Cardiac muscle cell (in vitro differentiated cells and primary cell): ENCODE measurements around the gene DNAH12. TPM values are rescaled to one million over a fixed set of nuclear protein-coding genes. Genes with fewer than 3 reads are reported as not detected.
A peak's percentile ranks its signal among the peaks of the same experiment; 100 is the strongest.

Experiments
- DNase-seq, 2 donors: peaks; one replicate each; pipeline versions ENCODE4 v3.0.0 to v3.0.0-alpha.2; 2010 to 2017; ENCODE audit warnings: low read depth in 1 of 2, low spot score in 1 of 2
- H3K27ac ChIP-seq: fragments of 200-600 bp; sonication (generic); 2 replicates; pipeline ENCODE4 v1.5.1; 2016
- H3K27me3 ChIP-seq: fragments of 200-600 bp; sonication (generic); 2 replicates; pipeline ENCODE4 v1.6.0; 2016; ENCODE audit warnings: control low read depth
- H3K36me3 ChIP-seq: fragments of 200-600 bp; sonication (generic); 2 replicates; pipeline ENCODE4 v1.5.1; 2016; ENCODE audit warnings: control low read depth
- H3K4me1 ChIP-seq: fragments of 200-600 bp; sonication (generic); 2 replicates; pipeline ENCODE4 v1.8.1; 2017; ENCODE audit warnings: low read depth, mild to moderate bottlenecking, mixed run types
- H3K4me3 ChIP-seq: fragments of 200-600 bp; sonication (generic); 2 replicates; pipeline ENCODE4 v1.5.1; 2016; ENCODE audit warnings: mild to moderate bottlenecking
- H3K9me3 ChIP-seq: fragments of 200-600 bp; sonication (generic); 2 replicates; pipeline ENCODE4 v1.5.1; 2017; ENCODE audit warnings: low read depth, mild to moderate bottlenecking, control low read depth
- CTCF ChIP-seq: IDR thresholded peaks from 2 replicates; pipeline ENCODE4 v1.5.1; 2012; ENCODE audit warnings: low read depth, mild to moderate bottlenecking, low read length
- polyA plus RNA-seq: library from polyadenylated mRNA; unstranded; fragments of >200 nt; fragmentation: Nextera tagmentation; extraction: Ambion mirVana; gene quantifications from 2 replicates; pipeline ENCODE4 v1.2.1, GENCODE V29; 2016
- total RNA-seq: library from RNA; depleted of rRNA; stranded (reverse); fragments of >200 nt; gene quantifications from 2 replicates; pipeline ENCODE4 v1.2.3, GENCODE V29; 2016

Gene DNAH12
- total and polyA plus RNA-seq, 2 experiments from 2014 or later, result 0.57 to 0.71 TPM

DNA sequence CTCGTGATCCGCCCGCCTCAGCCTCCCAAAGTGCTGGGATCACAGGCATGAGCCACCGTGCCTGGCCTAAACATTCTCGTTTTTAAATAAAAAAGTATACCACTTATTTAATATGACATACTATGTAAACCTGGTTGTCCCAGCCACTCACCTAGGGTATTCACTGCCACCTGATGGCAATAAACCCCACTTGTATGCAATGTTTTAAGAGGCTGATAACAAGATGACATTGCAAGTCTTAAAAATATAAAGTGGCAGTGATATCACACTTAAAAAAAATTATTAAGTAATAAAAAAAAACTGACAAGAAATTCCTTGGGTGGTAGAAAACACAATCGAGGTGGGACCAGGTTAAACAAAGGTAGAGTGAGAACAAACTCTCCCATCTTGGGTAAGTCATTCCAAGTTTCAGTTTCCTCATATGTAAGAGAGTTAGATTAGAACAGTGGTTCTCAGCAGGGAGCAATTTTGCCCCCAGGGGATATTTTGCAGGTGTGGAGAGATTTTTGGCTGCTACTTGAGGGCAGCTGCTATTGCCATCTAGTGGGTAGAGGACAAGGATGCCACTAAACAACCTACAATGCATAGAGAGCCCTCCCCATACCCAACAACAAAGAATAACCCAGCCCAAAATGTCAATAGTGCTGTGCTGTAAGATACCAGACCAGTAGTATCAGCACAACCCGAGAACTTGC is 38.5 kb upstream of the DNAH12 start:
- H3K4me1 ChIP-seq, result peaks cover 10% of the 10 kb centered on the region
- peak overlapping the region; percentile 37 for H3K27ac ChIP-seq
- H3K4me3 ChIP-seq, result no peak overlapping the region
- peaks cover 39% of the 10 kb centered on the region for H3K36me3 ChIP-seq
- DNase-seq, result no peak
- TF ChIP-seq CTCF, result peak; percentile 18
- H3K9me3 ChIP-seq, result no peaks in the 10 kb centered on the region
- no peaks in the 10 kb centered on the region for H3K27me3 ChIP-seq

- Histone ChIP-seq H3K4me1 (no peaks in the 10 kb centered on the region), H3K9me3 (no peaks in the 10 kb centered on the region), H3K4me3 (no peak overlapping the region), H3K27me3 (no peaks in the 10 kb centered on the region), H3K27ac (no peak overlapping the region), H3K36me3 (peaks cover 67% of the 10 kb centered on the region)
- no peak for TF ChIP-seq CTCF
- no peak for DNase-seq
Observed at GRCh38 chr3:57577801-57578200, 33.7 kb upstream of the DNAH12 start.

- DNase-seq, result no peak
- Histone ChIP-seq H3K4me3 (no peak overlapping the region), H3K4me1 (no peaks in the 10 kb centered on the region), H3K27ac (peak overlapping the region; percentile 58), H3K27me3 (no peaks in the 10 kb centered on the region), H3K36me3 (peaks cover 69% of the 10 kb centered on the region), H3K9me3 (no peaks in the 10 kb centered on the region)
- TF ChIP-seq CTCF, result no peak
Observed at GRCh38 chr3:57575966-57576626, 32.0 kb upstream of the DNAH12 start.

- DNase-seq, result no peak
- no peak overlapping the region for H3K4me3 ChIP-seq
- peaks cover 57% of the 10 kb centered on the region for H3K36me3 ChIP-seq
- H3K27me3 ChIP-seq, result no peaks in the 10 kb centered on the region
- no peak for TF ChIP-seq CTCF
- no peaks in the 10 kb centered on the region for H3K9me3 ChIP-seq
- no peak overlapping the region for H3K27ac ChIP-seq
- H3K4me1 ChIP-seq, result no peaks in the 10 kb centered on the region
Observed at GRCh38 chr3:57572096-57572495, 28.0 kb upstream of the DNAH12 start.

DNA sequence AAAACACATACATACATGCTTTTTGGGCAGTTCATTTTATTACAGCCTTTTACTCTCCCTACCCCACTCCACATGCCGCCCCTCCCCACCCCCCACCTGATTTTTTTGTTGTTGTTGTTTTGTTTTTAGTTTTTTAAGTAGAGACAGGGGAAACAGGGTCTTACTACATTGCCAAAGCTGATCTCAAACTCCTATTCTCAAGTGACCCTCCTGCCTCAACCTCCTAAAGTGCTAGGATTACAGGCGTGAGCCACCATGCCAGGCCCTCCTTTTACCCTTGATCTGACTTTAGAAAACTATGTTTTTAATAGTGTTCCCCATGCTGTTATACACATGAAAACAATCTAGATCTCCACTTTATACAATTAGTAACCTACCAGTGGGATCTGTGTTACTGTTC is 26.7 kb upstream of the DNAH12 start:
- Histone ChIP-seq H3K4me1 (no peaks in the 10 kb centered on the region), H3K9me3 (no peaks in the 10 kb centered on the region), H3K27me3 (no peaks in the 10 kb centered on the region), H3K4me3 (no peak overlapping the region), H3K27ac (no peak overlapping the region), H3K36me3 (peaks cover 48% of the 10 kb centered on the region)
- DNase-seq, result no peak
- no peak for TF ChIP-seq CTCF
